Panc1 (cell line): ENCODE measurements around the gene LGR4. TPM values are rescaled to one million over a fixed set of nuclear protein-coding genes. Genes with fewer than 3 reads are reported as not detected.

ENCODE experiments used
- ATAC-seq: fragments of 200-7000 bp; cut with Tn5 transposase; 2 replicates; pipeline ENCODE4 v1.9.1; 2020; ENCODE audit warnings: mild to moderate bottlenecking, moderate library complexity
- BruUV-seq: library from RNA; stranded (reverse); fragments of 400-500 nt; replicated peaks from 2 replicates; lab custom pipeline; 2021; lab: Mats Ljungman, UMichigan
- CTCF ChIA-PET: fragments of 300-600 bp; sonication (Branson Sonifier 250); formaldehyde crosslinking; loops from one replicate; lab custom pipeline; 2022; ENCODE audit warnings: antibody characterized with exemption; lab: Charles Lee
- POLR2A ChIA-PET: fragments of 300-600 bp; sonication (Branson Sonifier 250); formaldehyde crosslinking; loops from one replicate; lab custom pipeline; 2022; ENCODE audit warnings: antibody characterized with exemption; lab: Charles Lee
- DNase-seq: peaks from one replicate; pipeline ENCODE4 v3.0.0-alpha.2; 2010; ENCODE audit warnings: low read depth, low spot score
- H3K27ac ChIP-seq: 2 replicates; pipeline ENCODE4 v1.5.1; 2011; ENCODE audit warnings: mild to moderate bottlenecking, low read length, inconsistent platforms
- H3K27me3 ChIP-seq: fragments of 200-500 bp; sonication (Bioruptor generic); 2 replicates; pipeline ENCODE4 v1.6.0; 2014; ENCODE audit warnings: low read length, inconsistent platforms; ENCODE audit not compliant: control insufficient read depth, insufficient read depth
- H3K36me3 ChIP-seq: fragments of 200-500 bp; sonication (Bioruptor generic); 2 replicates; pipeline ENCODE4 v1.5.1; 2014; ENCODE audit warnings: inconsistent platforms, mild to moderate bottlenecking, low read length, moderate library complexity; ENCODE audit not compliant: control insufficient read depth, insufficient read depth
- H3K4me1 ChIP-seq: 2 replicates; pipeline ENCODE4 v1.5.1; 2011; ENCODE audit warnings: inconsistent platforms, mild to moderate bottlenecking, low read length, moderate library complexity; ENCODE audit not compliant: control insufficient read depth, insufficient read depth
- H3K4me3 ChIP-seq, 2 experiments: 2 replicates each; pipeline ENCODE4 v1.5.1; 2011 to 2012; ENCODE audit warnings: low read depth in 2 of 2, low read length in 2 of 2, mild to moderate bottlenecking in 2 of 2, inconsistent platforms in 1 of 2, moderate library complexity in 1 of 2
- H3K9me3 ChIP-seq: fragments of 200-500 bp; sonication (Bioruptor generic); 2 replicates; pipeline ENCODE4 v1.5.1; 2014; ENCODE audit warnings: low read depth, mild to moderate bottlenecking, inconsistent platforms, low read length, moderate library complexity; ENCODE audit not compliant: control insufficient read depth, insufficient read depth
- POLR2AphosphoS5 ChIP-seq: IDR thresholded peaks from 2 replicates; pipeline ENCODE4 v1.6.1; 2012; ENCODE audit warnings: mild to moderate bottlenecking, low read depth, low read length, moderate library complexity
- REST ChIP-seq, 2 experiments: IDR thresholded peaks; 2 replicates each; pipeline ENCODE4 v1.6.1; 2011 to 2012; ENCODE audit warnings: low read depth in 2 of 2, control low read depth in 1 of 2, low read length in 1 of 2, mild to moderate bottlenecking in 1 of 2, moderate library complexity in 1 of 2; ENCODE audit not compliant: insufficient read depth in 1 of 2
- SIN3A ChIP-seq: IDR thresholded peaks from 2 replicates; pipeline ENCODE4 v1.6.1; 2012; ENCODE audit warnings: low read depth, mild to moderate bottlenecking, low read length, moderate library complexity, borderline replicate concordance; ENCODE audit not compliant: insufficient read depth
- TCF7L2 ChIP-seq: IDR thresholded peaks from 2 replicates; pipeline ENCODE4 v1.6.1; 2011; ENCODE audit warnings: mild to moderate bottlenecking, low read depth, low read length, inconsistent platforms
- in situ Hi-C: cut with HindIII; loops from 2 replicates; pipeline ENCODE4 v1.10.0; 2016; ENCODE audit warnings: low sequenced_read_pairs, low pct_unique_long_range_greater_than_20kb
- intact Hi-C: fragments of 100-400 bp; cut with micrococcal nuclease; formaldehyde crosslinking; loops from one replicate; pipeline ENCODE4 v1.10.0; 2022; ENCODE audit not compliant: unreplicated experiment
- total RNA-seq: library from RNA; stranded (reverse); gene quantifications from one replicate; pipeline ENCODE4 v1.2.1, GENCODE V29; 2021; ENCODE audit not compliant: unreplicated experiment
- TF ChIP-seq, protein P1 (sequence below): fragments of 450-650 bp; IDR thresholded peaks from 2 replicates; pipeline ENCODE4 v1.5.1; 2017; ENCODE audit warnings: mild to moderate bottlenecking

Gene LGR4
- total RNA-seq, 1 experiment from 2014 or later = 61.8 TPM

DNA sequence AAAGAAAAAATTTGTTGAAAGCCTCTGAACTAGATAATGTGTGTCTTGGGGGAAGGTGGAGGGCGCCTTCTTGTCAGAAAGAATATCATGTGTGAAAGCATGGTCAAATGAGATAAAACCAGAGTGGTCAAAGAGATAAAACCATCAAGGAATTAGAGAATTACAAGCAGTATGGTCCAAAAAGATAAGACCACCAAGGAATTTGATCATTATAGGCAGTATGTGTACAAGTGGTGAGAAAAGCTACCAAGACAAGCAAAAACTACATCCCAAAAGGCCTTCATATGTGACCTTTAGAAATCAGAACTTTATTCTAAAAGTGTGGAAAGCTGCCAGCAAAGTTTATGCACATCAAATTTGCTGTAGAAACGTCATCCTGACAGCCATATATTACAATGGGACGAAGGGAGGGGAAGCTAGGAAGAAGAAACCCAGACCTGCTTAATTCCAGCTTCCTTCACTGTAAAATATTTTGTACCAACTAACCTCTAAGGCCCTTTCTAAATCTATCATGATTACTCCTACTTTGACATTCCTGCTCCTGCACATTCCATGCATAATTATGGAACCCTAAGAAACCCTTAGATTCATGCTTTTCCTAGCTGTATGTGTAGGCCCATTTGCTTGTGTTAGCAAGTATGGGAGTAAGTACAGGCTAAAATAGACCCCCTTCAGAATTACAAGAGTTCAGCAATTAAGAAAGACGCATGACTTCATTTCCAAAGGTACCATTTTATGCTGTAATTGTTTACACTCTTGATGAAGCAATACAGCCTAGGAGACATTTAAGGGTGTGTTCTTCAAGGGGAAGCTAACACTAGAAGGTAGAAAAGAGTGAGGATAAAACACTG is 51.6 kb downstream of the LGR4 start:
- Histone ChIP-seq H3K4me1 (peaks cover 43% of the 10 kb centered on the region), H3K4me3 (no peak overlapping the region), H3K9me3 (no peaks in the 10 kb centered on the region), H3K27me3 (no peaks in the 10 kb centered on the region), H3K27ac (no peak overlapping the region), H3K36me3 (no peaks in the 10 kb centered on the region)
- ATAC-seq = no peak
- DNase-seq = no peak
- intact Hi-C loops (no loop called here), in situ Hi-C loops (no loop called here)
- TF ChIP-seq, protein P1, sequence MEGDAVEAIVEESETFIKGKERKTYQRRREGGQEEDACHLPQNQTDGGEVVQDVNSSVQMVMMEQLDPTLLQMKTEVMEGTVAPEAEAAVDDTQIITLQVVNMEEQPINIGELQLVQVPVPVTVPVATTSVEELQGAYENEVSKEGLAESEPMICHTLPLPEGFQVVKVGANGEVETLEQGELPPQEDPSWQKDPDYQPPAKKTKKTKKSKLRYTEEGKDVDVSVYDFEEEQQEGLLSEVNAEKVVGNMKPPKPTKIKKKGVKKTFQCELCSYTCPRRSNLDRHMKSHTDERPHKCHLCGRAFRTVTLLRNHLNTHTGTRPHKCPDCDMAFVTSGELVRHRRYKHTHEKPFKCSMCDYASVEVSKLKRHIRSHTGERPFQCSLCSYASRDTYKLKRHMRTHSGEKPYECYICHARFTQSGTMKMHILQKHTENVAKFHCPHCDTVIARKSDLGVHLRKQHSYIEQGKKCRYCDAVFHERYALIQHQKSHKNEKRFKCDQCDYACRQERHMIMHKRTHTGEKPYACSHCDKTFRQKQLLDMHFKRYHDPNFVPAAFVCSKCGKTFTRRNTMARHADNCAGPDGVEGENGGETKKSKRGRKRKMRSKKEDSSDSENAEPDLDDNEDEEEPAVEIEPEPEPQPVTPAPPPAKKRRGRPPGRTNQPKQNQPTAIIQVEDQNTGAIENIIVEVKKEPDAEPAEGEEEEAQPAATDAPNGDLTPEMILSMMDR = no peak
- TF ChIP-seq SIN3A = no peak
- CTCF ChIA-PET = no interaction called here
- POLR2A ChIA-PET = no interaction called here
- BruUV-seq = no TSS peak

DNA sequence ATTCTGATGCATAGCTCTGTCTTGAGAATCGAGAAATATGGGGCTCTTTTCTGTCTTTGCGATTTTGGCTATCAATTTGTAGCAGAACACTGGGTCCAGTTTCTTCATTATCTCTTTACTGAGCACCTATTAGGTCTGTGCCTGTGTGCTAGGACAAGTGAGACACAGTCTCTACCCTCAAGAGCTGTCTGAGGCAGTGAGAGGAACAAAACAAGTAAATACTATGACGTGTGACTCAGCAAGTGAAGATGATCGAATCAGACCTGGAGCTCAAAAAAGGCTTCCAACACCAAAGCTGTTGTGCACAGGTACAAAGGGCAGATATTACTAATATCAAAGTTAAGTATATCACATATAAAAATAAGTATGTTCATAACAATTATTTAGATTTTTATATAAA is 52.4 kb downstream of the LGR4 start:
- no peak for ATAC-seq
- Histone ChIP-seq H3K27me3 (no peaks in the 10 kb centered on the region), H3K4me3 (no peak overlapping the region), H3K9me3 (no peaks in the 10 kb centered on the region), H3K27ac (no peak overlapping the region), H3K36me3 (no peaks in the 10 kb centered on the region), H3K4me1 (peaks cover 51% of the 10 kb centered on the region)
- in situ Hi-C loops = no loop called here
- intact Hi-C loops = no loop called here
- POLR2A ChIA-PET = no interaction called here
- TF ChIP-seq SIN3A (no peak), REST (IDR thresholded peaks at IDR 0.05; ENCODE audit: insufficient read depth in 1 of 2, low read depth in 2 of 2, low read length in 1 of 2) (no peak), TCF7L2 (no peak), POLR2AphosphoS5 (no peak)
- TF ChIP-seq, protein P1 = no peak
- CTCF ChIA-PET = no interaction called here
- no TSS peak for BruUV-seq
- DNase-seq = no peak
